Stimulated activated CD4-positive, alpha-beta T cell treated with anti-CD3 and anti-CD28 coated beads, Interleukin-1b, Interleukin-23, amount 100 ng/mL, for 48 hours (primary cell): ENCODE measurements around the gene ARID1B.

ENCODE experiments used
- DNase-seq: peaks from one replicate; pipeline ENCODE4 v3.0.0-alpha.2; 2020

The ARID1B gene

GRCh38 chr6:157117431-157118095 is 340.4 kb downstream of the ARID1B start:
- DNase-seq: no peak

- DNase-seq: no peak
Observed at GRCh38 chr6:157119502-157120027, 342.4 kb downstream of the ARID1B start.

GRCh38 chr6:157120534-157121232 is 343.5 kb downstream of the ARID1B start:
- no peak for DNase-seq

- DNase-seq: no peak
Observed at GRCh38 chr6:157121897-157122296, 344.7 kb downstream of the ARID1B start.

GRCh38 chr6:157123234-157123633 is 346.1 kb downstream of the ARID1B start:
- no peak for DNase-seq

GRCh38 chr6:157124485-157125254 is 347.5 kb downstream of the ARID1B start:
- no peak for DNase-seq

GRCh38 chr6:157125531-157125930 is 348.4 kb downstream of the ARID1B start:
- DNase-seq: no peak

GRCh38 chr6:157126183-157127098 is 349.3 kb downstream of the ARID1B start:
- DNase-seq: no peak

- no peak for DNase-seq
Observed at GRCh38 chr6:157128235-157128775, 351.1 kb downstream of the ARID1B start.

GRCh38 chr6:157131250-157131649 is 354.1 kb downstream of the ARID1B start:
- no peak for DNase-seq

- no peak for DNase-seq
Observed at GRCh38 chr6:157133856-157134255, 356.7 kb downstream of the ARID1B start.

- DNase-seq: no peak
Observed at GRCh38 chr6:157134402-157135047, 357.3 kb downstream of the ARID1B start.

GRCh38 chr6:157135691-157136090 is 358.5 kb downstream of the ARID1B start:
- DNase-seq: no peak

GRCh38 chr6:157137501-157137900 is 360.3 kb downstream of the ARID1B start:
- DNase-seq: no peak

GRCh38 chr6:157139054-157139708 is 362.0 kb downstream of the ARID1B start:
- DNase-seq: no peak

- peak; percentile 63 for DNase-seq
Observed at GRCh38 chr6:157143171-157143889, 366.2 kb downstream of the ARID1B start.

- no peak for DNase-seq
Observed at GRCh38 chr6:157143890-157144798, 367.0 kb downstream of the ARID1B start.

GRCh38 chr6:157144859-157145568 is 367.8 kb downstream of the ARID1B start:
- no peak for DNase-seq
